ENCODE results near the gene BTBD9. TPM values are rescaled to one million over a fixed set of nuclear protein-coding genes. Genes with fewer than 3 reads are reported as not detected.

The BTBD9 gene
- total RNA-seq, 1 donor from 2014 or later = 24.1 TPM

DNA sequence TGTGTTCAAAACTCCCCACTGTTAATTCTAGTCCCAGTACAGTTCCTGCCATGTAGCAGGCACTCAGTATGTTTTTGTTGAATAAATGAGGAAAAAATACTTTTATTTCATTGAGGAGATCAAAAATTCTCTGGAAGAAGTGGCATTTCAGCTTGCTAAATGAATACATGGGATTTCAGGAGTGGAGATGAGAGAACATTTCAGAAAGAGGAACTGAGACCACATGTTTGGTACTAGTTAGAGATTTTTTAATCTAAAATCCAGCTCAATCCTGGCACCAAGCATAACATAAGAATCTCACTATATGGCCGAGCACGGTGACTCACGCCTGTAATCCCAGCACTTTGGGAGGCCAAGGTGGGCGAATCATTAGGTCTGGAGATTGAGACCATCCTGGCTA lies 75.4 kb downstream of the BTBD9 start:
- TF ChIP-seq POLR2AphosphoS5 (IDR thresholded peaks at IDR 0.05; ENCODE audit: insufficient read depth in 1 of 2, low read depth in 1 of 2) (no peak), POLR2A (IDR thresholded peaks at IDR 0.05) (no peak)
- TF ChIP-seq, protein P1, sequence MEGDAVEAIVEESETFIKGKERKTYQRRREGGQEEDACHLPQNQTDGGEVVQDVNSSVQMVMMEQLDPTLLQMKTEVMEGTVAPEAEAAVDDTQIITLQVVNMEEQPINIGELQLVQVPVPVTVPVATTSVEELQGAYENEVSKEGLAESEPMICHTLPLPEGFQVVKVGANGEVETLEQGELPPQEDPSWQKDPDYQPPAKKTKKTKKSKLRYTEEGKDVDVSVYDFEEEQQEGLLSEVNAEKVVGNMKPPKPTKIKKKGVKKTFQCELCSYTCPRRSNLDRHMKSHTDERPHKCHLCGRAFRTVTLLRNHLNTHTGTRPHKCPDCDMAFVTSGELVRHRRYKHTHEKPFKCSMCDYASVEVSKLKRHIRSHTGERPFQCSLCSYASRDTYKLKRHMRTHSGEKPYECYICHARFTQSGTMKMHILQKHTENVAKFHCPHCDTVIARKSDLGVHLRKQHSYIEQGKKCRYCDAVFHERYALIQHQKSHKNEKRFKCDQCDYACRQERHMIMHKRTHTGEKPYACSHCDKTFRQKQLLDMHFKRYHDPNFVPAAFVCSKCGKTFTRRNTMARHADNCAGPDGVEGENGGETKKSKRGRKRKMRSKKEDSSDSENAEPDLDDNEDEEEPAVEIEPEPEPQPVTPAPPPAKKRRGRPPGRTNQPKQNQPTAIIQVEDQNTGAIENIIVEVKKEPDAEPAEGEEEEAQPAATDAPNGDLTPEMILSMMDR (IDR thresholded peaks at IDR 0.05) = no peak
- H3K4me3 ChIP-seq = no peak overlapping the region
- no peaks in the 10 kb centered on the region for H3K27me3 ChIP-seq
- H3K27ac ChIP-seq = no peak overlapping the region
- intact Hi-C loops (cut with DNase I) = no loop called here
- H3K4me1 ChIP-seq = no peaks in the 10 kb centered on the region
- DNase-seq (ENCODE audit: extremely low spot score in 2 of 2) = no peak
- H3K36me3 ChIP-seq = no peaks in the 10 kb centered on the region
- H3K9me3 ChIP-seq = no peaks in the 10 kb centered on the region

DNA sequence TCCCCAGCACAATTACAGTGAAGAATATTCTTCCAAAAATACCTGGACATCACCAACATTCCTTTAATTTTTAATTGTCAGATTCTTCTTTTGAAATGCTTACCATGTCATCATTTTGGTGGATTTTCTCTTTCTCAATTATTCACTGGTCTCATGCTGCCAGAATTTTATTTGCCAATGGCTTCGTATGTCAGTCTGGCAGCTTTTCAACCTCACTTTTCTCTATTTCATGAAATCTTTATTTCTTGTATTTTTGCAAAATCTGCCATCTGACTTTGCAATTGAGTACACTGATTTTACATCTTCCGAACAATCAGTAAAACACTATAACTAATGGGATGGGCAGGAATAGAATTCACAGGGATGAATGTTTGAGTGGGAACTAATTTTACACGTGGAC lies 84.1 kb downstream of the BTBD9 start:
- Histone ChIP-seq H3K36me3 (no peaks in the 10 kb centered on the region), H3K4me3 (no peak overlapping the region), H3K4me1 (no peaks in the 10 kb centered on the region), H3K27me3 (no peaks in the 10 kb centered on the region), H3K9me3 (no peaks in the 10 kb centered on the region), H3K27ac (no peak overlapping the region)
- intact Hi-C loops (cut with DNase I) = no loop called here
- TF ChIP-seq POLR2A (IDR thresholded peaks at IDR 0.05) = no peak
- no peak for TF ChIP-seq POLR2AphosphoS5 (IDR thresholded peaks at IDR 0.05; ENCODE audit: insufficient read depth in 1 of 2, low read depth in 1 of 2)
- TF ChIP-seq, protein P1 (IDR thresholded peaks at IDR 0.05) = no peak
- DNase-seq (ENCODE audit: extremely low spot score in 2 of 2) = no peak

DNA sequence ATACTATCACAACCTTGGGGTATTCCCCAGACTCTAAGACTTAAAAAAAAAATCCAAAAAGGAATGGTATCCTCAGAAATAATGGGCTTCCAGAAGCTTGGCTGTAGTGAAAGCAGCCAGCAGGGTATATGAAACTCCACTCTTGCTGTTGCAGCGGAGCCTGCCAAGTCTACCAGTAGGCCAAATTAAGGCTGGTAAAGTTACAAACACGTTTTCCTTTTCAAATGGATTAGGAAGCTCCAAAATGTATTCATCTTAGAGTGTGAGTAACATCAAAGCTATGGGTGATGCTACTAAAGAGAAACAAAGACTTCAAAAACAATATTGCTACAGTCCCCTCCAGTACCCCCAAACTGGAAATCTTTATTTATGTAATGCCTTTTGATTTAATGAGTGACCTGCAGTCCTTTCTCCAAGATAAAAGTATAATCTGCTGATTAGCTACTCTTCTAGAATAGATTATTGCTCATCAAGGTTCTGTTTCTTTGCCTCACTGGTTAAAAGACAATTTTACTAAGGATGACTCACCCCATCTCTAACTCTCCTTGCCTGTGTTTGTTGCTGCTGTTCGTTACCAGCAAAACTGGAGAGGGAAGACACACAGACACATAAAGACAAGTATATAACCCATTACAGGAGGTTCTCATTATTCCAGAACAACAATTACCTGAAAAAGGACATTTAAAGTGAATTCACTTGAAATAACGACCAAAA lies 84.9 kb downstream of the BTBD9 start:
- TF ChIP-seq, protein P1 (IDR thresholded peaks at IDR 0.05) = no peak
- TF ChIP-seq POLR2A (IDR thresholded peaks at IDR 0.05) (no peak), POLR2AphosphoS5 (IDR thresholded peaks at IDR 0.05; ENCODE audit: insufficient read depth in 1 of 2, low read depth in 1 of 2) (no peak)

DNA sequence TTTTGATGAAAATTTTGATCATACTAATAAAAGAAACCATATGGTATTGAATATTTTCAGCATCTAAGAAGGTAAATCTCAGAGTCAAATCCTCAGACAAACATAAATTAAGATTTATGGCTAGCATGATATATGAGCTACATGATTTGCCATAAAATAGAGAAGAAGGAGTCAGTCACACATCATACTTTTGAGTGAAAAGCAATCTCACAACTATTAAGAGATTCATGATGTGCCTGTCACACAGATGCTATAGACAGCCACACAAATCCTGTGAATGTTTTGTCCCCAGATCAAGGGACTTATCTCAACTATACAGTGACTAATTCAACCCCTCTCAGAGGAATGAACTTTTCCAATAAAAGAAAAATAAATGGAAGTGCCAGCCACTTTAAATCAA lies 85.7 kb downstream of the BTBD9 start:
- Histone ChIP-seq H3K9me3 (no peaks in the 10 kb centered on the region), H3K27ac (no peak overlapping the region), H3K4me3 (no peak overlapping the region), H3K27me3 (no peaks in the 10 kb centered on the region), H3K4me1 (no peaks in the 10 kb centered on the region), H3K36me3 (no peaks in the 10 kb centered on the region)
- no peak for TF ChIP-seq POLR2AphosphoS5 (IDR thresholded peaks at IDR 0.05; ENCODE audit: insufficient read depth in 1 of 2, low read depth in 1 of 2)
- no peak for TF ChIP-seq POLR2A (IDR thresholded peaks at IDR 0.05)
- TF ChIP-seq, protein P1 (IDR thresholded peaks at IDR 0.05) = no peak
- DNase-seq (ENCODE audit: extremely low spot score in 2 of 2) = no peak
- intact Hi-C loops (cut with DNase I) = no loop called here

More for the DNA sequence above, 84.9 kb downstream of the BTBD9 start:
- no peaks in the 10 kb centered on the region for H3K27me3 ChIP-seq
- DNase-seq (ENCODE audit: extremely low spot score in 2 of 2) = no peak
- no peaks in the 10 kb centered on the region for H3K9me3 ChIP-seq
- no peaks in the 10 kb centered on the region for H3K36me3 ChIP-seq
- intact Hi-C loops (cut with DNase I) = no loop called here
- H3K4me1 ChIP-seq = no peaks in the 10 kb centered on the region
- H3K4me3 ChIP-seq = no peak overlapping the region
- H3K27ac ChIP-seq = no peak overlapping the region

DNA sequence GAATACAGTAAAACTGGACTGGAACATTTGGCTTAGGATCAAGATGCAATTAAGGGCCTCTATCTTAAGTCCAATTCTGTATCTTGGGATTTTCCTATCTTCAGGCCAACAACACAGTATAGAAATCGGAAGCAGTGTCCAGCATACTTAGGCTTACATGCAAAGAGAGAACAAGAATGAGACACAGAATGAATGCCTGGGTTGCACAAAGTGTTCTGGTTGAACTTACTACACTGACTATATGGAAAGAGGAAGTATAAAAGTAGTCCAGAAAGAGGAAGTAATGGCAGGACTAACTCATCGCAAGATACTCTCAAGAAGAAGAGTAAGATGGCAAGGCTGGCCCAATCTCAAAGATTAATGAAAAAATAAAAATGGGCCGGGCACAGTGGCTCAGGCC lies 87.6 kb downstream of the BTBD9 start:
- Histone ChIP-seq H3K9me3 (no peaks in the 10 kb centered on the region), H3K4me1 (no peaks in the 10 kb centered on the region), H3K4me3 (no peak overlapping the region), H3K36me3 (no peaks in the 10 kb centered on the region), H3K27me3 (no peaks in the 10 kb centered on the region), H3K27ac (no peak overlapping the region)
- no peak for DNase-seq (ENCODE audit: extremely low spot score in 2 of 2)
- TF ChIP-seq POLR2AphosphoS5 (IDR thresholded peaks at IDR 0.05; ENCODE audit: insufficient read depth in 1 of 2, low read depth in 1 of 2) (no peak), POLR2A (IDR thresholded peaks at IDR 0.05) (no peak)
- TF ChIP-seq, protein P1 (IDR thresholded peaks at IDR 0.05) = no peak
- intact Hi-C loops (cut with DNase I) = no loop called here

All from vagina (tissue), 2 donors.